KG1 (cell line): ENCODE measurements around the gene ANAPC4.
"Not testable (repeated sequence)": the region's sequence is repeated elsewhere in the genome, so short reads cannot be mapped to it uniquely, and the experiment has no call there.

Experiments
- DNase-seq: peaks from one replicate; lab custom pipeline; 2025; lab: John Stamatoyannopoulos, UW

ANAPC4 gene, protein sequence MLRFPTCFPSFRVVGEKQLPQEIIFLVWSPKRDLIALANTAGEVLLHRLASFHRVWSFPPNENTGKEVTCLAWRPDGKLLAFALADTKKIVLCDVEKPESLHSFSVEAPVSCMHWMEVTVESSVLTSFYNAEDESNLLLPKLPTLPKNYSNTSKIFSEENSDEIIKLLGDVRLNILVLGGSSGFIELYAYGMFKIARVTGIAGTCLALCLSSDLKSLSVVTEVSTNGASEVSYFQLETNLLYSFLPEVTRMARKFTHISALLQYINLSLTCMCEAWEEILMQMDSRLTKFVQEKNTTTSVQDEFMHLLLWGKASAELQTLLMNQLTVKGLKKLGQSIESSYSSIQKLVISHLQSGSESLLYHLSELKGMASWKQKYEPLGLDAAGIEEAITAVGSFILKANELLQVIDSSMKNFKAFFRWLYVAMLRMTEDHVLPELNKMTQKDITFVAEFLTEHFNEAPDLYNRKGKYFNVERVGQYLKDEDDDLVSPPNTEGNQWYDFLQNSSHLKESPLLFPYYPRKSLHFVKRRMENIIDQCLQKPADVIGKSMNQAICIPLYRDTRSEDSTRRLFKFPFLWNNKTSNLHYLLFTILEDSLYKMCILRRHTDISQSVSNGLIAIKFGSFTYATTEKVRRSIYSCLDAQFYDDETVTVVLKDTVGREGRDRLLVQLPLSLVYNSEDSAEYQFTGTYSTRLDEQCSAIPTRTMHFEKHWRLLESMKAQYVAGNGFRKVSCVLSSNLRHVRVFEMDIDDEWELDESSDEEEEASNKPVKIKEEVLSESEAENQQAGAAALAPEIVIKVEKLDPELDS

DNA sequence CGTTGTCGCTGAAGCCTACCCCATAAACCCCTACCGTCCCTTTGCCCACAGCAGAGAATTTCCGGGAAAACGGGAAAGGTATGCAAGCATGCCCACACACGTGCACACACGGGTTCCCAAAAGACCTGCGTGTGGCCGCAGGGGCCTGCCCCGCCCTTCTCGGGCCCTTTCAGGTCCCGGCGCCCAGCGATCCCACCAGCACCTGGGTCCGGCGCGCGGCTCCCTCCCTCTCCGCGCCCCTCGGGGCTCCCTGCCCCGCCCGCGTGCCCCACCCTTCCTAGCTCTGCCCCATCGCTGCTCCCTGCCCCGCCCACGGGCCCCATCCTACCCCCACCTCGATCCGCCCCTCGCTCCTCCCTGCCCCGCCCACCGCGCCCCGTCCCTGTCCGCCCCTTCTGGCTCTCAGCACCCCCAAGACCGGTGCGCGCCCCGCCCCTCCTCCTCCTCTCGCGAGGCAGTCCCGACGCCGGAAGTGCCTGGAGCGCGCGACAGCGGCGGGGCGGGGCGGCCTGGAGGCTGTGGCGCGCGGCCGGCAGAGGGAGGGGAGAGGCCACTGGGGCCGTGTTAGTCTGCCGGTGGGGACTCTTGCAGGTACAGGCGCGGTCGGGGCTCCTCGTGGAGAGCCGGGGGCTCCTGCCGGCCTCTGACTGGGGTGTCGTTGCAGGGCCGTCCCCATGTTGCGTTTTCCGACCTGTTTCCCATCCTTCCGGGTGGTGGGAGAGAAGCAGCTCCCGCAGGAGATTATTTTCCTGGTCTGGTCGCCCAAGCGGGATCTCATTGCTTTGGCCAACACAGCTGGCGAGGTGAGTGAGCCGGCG, at the start of gene ANAPC4:
Gene ANAPC4, plus strand, starts transcription at position 510 of the 818 bp plus-strand sequence. Its CDS starts 165 bp downstream, at position 675.
- peak; percentile 89 for DNase-seq

DNA sequence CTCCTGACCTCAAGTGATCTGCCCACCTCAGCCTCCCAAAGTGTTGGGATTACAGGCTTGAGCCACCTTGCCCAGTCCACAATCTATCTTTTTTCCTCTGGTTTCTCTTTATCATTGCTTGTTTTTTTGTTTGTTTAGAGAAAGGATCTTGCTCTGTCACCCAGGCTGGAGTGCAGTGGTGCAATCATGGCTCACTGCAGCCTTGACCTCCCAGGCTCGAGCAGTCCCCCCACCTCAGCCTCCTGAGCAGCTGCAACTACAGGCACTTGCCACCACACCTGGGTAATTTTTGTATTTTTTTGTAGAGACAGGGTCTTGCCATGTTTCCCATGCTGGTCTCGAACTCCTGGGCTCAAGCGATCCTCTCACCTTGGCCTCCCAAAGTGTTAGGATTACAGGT, 48.6 kb upstream of the ANAPC4 start:
- not testable (repeated sequence) for DNase-seq

GRCh38 chr4:25330335-25330734, 46.7 kb upstream of the ANAPC4 start:
- no peak for DNase-seq

DNA sequence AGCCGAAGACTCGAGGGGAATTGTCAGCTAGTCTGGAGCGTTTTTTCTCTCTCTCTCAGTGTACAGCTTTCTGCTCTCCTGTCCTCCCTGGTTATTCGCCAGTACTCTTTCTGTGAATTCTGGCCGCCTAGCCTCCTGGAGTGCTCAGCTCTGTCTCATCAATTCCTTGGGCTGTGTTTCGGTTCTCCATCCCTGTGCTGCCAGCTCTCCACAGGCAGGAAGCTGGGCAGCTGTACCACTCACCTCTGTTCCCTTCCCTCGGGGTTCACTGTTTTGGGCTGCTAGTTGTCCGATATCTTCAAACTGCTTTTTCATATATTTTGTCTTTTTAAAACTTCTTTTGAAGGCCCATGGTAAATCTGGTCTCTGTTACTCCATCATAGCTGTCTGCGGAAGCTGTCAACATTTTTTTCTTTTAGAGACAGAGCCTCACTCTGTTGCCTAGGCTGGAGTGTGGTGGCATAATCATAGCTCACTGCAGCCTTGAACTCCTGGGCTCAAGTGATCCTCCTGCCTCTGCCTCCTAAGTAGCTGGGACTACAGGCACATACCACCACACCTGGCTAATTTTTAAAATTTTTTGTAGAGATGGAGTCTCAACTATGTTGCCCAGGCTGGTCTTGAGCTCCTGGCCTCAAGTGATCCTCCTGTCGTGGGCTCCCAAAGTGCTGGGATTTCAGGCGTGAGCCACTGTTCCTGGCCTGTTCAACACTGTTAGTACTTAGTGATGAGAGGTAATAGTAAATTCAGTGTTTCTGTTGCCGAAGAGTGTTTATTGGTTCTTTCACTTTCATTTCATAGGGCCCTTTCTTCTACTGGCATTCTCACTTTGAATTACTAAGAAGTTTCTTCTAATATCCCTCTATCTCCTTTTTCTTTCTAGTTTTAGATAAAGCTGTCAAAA, 45.9 kb upstream of the ANAPC4 start:
- no peak for DNase-seq

DNA sequence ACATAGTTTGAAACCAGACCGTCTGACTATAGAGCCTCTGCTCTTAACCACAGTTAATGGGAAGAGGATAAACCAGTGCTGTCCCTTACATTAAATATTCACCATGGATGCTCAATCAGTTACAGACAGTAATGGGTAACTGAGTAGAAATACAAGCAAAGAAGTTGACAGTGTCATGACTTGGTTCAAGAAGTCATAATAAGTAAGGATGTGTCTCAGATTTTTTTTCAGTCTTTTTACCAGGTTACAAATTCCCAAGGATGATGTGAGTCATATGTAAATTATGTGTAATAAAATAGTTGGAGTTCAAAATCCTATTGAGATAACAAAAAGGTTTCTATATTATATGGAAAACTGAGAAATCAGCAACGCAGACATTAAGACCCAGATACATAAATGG, 33.4 kb upstream of the ANAPC4 start:
- DNase-seq: no peak

GRCh38 chr4:25345744-25346143, 31.3 kb upstream of the ANAPC4 start:
- DNase-seq: no peak

- no peak for DNase-seq
Measured at GRCh38 chr4:25346913-25347312, 30.1 kb upstream of the ANAPC4 start.

- no peak for DNase-seq
Measured at GRCh38 chr4:25347473-25347872, 29.6 kb upstream of the ANAPC4 start.

DNA sequence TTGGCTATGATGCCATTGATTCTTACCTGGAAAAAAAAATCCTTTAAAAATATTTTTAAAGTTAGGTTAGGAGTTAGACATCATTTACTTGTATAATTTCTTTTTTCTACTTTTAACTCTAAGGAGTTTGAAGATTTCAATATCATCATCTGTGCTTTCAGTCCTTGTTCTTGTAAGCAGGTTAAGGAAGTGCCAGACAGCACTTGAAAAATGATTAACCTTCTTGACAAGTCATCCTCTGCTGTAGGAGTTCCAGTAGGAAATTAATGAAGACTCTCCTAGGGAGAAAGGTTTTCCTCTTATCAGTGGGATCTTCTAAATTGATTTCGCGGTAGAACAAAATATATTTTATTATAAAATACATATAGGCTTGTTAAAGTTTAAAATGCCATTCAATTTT, 29.1 kb upstream of the ANAPC4 start:
- no peak for DNase-seq

GRCh38 chr4:25350561-25350960, 26.5 kb upstream of the ANAPC4 start:
- no peak for DNase-seq

DNA sequence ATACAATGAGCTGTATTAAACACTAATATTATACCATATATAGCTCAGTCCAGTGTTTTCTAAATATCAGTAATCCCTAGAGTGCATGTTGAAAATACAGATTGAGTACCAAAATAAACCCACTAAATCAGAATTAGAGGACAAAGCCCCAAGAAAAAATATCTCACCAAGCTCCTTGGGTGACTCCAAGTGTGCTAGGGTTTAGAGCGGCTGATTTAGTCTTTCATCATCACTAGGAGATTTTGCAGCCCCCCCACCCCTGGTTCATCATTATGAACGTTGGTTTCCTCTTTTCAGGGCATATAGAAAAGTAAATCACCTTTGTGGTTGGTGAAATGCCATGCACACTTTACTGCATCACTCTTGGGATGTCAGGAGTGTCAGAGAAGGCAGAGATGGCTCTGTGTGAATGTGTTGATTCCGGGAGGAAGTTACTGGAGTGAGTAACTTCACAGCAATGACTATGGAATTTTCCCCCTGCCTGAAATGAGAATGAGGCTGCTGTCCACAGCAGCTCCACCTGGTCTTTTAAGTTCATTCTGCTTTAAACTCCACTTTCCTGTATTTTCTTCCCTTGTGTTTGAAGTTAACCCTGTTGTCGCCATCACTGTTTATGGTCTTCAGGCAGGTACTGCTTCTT, 25.2 kb upstream of the ANAPC4 start:
- no peak for DNase-seq

DNA sequence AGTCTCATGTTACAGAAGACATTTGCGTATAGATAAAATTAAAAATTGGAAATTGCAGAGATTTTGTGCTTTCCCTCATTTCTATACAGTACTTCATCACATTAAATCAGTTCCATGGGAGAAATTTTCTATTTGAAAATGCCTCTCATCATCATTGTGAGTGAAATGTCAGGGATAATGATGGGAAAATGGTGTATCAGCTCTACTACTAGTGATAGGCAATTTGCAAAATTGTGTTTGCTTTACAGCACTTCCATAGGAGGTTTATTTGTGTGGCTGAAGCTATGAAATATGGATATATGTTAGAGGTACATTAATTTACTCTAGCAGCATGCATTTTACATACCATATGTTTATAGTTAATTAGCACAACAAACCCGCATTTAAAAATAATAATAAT, 21.0 kb upstream of the ANAPC4 start:
- no peak for DNase-seq

DNA sequence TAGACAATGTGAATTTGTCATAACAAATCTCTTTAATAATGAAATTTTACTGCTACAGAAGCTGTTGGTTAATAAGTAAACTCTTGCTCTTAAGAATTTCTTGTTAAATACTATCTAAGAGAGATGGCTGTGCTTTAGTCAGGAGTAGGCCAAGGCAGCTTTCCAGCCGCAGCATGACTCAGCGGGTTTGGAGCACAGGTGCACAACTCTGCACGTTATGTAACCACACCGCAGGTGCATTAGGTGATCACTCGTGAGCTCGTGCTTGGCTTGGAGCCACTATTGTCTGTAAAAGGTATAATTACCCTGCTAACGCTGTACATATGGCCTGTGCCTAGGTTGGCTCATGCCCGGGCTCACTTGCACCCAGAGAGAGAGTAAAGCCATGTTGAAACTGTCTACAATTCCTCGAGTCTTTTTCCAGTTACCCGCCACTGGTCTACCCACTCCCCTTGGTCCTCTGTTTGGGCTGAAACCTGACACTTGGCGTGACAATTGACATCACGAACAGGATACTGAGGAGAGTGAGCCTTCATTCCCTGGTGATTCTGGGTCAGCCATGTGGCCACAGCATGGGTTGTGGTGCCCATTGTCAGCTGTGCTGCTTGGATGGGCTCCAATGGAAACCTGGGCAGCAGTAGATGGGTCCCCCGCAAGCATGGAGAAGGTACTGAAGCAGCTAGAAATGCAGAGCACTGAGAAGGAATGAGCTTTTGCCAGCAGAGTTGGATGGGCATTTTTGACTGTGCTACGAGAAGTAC, 18.4 kb upstream of the ANAPC4 start:
- DNase-seq: no peak

DNA sequence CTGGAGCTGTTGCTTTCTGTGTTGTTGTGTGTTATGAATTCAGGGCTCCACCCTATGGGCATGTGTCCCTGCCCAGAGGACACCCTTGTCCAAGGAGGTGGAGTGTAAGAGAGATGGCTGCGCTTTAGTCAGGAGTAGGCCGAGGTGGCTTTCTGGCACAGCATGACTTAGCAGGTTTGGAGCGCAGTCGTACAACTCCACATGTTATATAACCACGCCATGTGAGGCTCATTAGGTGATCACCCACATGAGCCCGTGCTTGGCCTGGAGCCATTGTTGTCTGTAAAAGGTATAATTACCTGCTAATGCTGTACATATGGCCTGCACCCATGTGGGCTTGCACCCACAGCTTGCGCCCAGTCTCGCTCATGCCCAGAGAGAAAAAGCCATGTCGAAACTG, 15.8 kb upstream of the ANAPC4 start:
- DNase-seq: no peak

DNA sequence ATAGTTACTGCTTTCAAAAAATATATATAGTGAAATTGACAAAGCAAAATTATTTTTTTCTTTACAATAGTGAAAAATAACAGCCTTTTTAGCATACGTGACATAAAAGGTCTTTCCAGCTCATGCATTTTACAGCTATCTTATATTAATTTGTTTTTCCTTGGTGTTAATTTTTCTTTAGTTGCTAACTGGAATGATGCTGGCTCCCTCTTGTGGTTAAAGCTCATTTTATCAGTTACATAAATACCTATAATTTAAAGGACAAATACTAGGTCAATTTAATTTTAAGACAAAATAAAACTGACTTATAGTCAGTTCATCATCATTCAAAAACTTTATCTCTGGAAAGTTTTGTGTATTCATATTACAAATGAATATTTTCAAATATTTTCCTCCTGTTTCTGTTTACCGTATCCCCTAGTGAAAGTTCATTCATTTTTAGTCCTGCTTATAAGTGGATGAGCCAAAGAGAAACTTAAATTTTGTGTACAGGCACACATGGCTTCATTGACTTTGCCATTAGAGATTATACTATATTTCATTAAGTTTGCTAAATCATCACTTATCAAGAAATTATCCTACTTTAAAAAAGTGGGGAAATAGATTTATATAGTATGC, 9.9 kb upstream of the ANAPC4 start:
- peak; percentile 4 for DNase-seq

DNA sequence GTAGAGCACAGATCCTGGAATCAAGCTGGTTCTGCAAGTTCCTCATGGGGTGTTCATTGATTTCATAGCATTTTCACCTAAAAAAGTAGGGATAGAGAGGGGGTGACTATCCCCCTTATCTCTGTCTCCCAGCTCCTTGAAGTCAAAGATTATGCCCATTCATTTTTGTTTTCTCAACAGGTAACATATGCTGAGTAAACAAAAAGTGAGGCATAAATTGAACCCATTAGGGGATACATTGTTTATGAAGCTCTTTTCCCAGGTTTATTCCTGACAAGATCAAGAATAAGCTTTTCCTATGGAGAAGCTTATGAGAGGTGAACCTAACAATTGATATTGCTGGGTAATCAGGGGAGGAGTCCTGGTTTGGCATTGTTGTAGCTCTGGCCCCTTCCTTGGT, 9.2 kb upstream of the ANAPC4 start:
- DNase-seq: no peak

DNA sequence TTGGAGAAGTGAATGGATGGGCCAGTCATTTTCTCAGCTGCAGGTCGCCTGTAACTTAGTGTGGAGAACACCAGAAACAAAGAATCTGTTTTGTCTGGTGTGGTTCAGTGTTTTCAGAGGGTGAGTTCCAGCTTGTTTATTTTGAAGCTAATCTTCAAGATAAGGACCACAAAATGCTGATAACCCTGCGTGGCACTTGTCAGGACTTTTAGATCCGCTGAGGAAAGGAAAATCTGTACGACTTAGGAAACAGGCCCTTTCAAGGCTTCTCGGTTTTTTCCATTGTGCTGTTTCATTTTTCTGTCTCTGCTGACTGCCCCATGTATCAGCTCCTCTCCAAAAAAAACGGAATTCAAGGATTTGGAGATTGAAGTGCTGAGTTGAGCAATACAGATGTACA, 8.7 kb upstream of the ANAPC4 start:
- DNase-seq: no peak

- no peak for DNase-seq
Measured at GRCh38 chr4:25370242-25370641, 6.8 kb upstream of the ANAPC4 start.

DNA sequence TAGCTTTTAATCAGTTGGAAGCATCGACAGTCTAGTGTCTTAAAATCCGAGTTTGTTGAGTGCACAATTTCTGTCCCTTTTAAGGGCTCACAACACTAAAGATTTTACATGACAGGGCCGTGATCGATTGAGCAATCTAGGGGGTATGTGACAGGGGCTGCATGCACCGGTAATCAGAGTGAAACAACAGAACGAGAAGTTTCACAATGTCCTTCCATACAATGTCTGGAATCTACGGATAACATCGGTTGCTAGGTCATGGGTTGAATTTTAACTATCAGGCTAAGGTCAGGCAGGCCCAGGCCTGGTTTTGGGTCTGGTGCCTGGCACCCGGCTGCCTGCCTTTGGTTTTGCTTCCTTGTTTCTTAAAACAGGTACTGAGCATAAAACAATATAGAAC, 4.5 kb upstream of the ANAPC4 start:
- not testable (repeated sequence) for DNase-seq
